ENCODE data around the gene INF2.

INF2 gene

DNA sequence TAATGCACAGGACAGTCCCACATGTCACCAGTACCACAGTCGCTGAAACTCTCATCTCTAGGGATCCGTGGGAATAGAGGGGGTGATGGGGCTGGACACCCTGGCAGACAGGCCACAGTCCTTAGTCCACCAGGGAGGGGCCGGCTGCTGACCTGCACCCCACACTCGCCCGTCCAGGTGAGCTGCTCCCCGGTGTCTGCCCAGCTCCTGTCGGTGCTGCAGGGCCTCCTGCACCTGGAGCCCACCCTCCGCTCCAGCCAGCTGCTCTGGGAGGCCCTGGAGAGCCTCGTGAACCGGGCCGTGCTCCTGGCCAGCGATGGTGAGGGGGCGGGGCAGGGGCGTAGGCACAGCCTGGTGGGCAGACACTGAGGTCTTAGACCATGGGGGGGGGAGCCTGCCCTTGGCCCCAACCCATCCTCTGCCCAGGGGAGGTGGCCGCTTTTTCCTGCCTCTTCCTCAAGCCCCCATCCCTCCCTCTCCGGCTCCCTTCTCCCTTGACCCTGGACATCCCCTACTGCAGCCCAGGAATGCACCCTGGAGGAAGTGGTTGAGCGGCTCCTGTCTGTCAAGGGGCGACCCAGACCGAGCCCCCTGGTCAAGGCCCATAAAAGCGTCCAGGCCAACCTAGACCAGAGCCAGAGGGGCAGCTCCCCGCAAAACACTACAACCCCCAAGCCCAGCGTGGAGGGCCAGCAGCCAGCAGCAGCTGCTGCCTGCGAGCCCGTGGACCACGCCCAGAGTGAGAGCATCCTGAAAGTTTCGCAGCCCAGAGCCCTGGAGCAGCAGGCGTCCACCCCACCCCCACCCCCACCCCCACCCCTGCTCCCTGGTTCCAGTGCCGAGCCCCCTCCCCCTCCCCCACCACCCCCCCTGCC lies 17.6 kb downstream of the INF2 start:
- DNase-seq = no peak

- DNase-seq = no peak
These were observed 18.5 kb downstream of the INF2 start for GRCh38 chr14:104707608-104708595.

DNA sequence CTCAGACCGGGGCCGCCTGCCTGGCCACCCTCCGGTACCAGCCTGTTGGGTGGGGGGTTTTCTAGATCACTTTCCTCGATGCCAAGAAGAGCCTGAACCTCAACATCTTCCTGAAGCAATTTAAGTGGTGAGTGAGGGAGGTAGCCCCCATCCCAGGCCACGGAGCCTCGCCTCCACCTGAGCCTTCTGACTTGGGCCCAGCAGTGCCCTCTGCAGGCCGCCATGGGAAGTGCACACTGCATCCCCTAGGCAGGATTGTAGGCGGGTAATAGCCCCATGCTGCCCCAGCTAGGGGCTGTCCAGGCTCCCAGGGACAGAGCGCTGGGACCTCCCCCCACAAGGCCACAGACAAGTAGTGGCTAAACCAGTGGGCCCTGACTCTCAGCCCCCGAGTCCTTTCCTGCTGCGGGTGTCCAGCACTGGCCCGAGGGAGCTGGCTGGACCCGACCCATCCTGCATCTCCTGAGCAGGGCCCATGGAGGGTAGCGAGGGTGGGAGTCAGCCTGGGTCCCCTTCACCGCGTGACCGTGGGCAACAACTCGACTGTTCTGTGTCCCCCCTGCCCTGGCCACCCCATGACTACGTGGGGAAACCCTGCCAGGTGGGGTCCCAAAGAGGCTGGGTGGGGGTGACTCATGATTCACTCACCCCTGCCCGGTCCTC lies 19.3 kb downstream of the INF2 start:
- peak; percentile 51 to 57 for DNase-seq

DNA sequence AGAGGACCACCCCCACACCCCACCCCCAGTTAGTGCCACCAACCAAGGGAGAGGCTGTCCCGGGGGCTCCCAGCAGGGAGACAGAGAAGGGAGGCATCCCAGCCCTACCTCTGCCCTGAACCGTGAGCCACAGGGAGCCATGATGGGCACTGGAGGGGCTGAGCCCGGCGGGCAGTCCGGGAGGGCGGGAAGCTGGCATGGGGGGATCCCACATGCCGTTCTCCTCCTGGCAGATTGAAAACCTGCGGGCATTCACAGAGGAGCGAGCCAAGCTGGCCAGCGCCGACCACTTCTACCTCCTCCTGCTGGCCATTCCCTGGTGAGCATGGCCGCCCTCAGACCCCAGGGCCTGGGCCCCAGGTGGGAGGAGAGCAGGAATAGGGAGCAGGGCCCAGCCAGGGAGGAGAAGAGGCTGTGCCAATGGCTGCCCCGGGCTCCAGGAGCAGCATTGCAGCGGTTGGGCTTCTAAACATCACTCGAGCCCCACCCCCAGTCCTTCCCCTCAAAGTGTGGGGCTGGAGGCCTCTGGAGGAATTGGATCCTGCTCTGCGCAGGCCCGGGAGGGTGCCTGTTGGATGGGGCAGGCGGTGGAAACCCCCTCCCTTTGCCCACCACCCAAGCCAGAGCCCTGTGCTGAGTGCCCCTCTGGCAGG lies 20.1 kb downstream of the INF2 start:
- no peak for DNase-seq

- DNase-seq = no peak
These were observed 20.8 kb downstream of the INF2 start for GRCh38 chr14:104710071-104710735.

DNA sequence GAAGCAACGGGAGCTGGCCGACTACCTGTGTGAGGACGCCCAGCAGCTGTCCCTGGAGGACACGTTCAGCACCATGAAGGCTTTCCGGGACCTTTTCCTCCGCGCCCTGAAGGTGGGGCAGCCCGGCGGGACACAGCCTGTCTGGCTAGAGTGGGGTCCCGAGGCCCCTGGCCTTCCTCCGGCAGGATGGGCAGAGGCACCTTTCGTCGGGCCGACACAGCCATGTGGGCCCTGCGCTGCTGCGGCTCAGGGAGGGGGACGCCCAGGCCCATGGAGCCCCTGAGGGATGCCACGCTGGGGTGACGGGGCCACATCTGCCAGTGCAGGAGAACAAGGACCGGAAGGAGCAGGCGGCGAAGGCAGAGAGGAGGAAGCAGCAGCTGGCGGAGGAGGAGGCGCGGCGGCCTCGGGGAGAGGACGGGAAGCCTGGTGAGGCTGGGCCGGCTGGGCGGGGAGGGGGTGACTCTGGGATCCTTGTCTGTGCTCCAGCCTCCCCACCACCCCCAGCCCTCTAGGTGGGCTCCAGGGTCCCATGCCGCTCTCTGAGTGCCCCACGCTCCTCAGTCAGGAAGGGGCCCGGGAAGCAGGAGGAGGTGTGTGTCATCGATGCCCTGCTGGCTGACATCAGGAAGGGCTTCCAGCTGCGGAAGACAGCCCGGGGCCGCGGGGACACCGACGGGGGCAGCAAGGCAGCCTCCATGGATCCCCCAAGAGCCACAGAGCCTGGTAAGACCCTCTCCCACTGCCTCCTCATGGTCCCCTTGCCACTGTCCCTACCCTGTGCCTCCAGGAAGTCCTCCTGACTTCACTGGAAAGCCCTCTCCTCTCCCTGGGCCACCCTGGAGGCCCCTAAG lies 23.7 kb downstream of the INF2 start:
- no peak for DNase-seq

- DNase-seq = no peak
These were observed 24.6 kb downstream of the INF2 start for GRCh38 chr14:104714066-104714465.

GRCh38 chr14:104714681-104715080 lies 25.3 kb downstream of the INF2 start:
- DNase-seq = no peak

- no peak for DNase-seq
These were observed 26.0 kb downstream of the INF2 start for GRCh38 chr14:104715416-104715815.

DNA sequence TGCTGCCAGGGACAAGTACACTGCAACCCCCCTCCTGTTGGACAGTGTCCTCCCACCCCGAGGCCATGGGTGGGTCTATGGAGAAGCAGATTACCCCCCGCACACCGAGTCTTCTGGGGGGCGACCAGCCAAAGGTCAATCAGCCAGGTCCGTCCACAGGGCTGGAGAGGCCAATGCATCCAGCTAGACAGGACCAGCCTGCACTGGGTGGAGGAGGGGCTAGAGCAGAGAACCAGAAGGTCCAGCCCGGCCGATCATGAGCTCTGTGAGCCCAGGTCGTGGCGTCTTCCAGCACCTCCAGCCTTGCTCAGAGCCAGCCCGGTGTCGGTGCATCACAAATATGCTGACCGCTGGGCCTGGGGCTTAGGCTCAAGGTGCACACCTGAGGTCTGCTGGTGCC lies 26.5 kb downstream of the INF2 start:
- DNase-seq = no peak

GRCh38 chr14:104717137-104717536 lies 27.7 kb downstream of the INF2 start:
- no peak for DNase-seq

- DNase-seq = no peak
These were observed 28.2 kb downstream of the INF2 start for GRCh38 chr14:104717646-104718045.

- no peak for DNase-seq
These were observed 28.7 kb downstream of the INF2 start for GRCh38 chr14:104718147-104718546.

DNA sequence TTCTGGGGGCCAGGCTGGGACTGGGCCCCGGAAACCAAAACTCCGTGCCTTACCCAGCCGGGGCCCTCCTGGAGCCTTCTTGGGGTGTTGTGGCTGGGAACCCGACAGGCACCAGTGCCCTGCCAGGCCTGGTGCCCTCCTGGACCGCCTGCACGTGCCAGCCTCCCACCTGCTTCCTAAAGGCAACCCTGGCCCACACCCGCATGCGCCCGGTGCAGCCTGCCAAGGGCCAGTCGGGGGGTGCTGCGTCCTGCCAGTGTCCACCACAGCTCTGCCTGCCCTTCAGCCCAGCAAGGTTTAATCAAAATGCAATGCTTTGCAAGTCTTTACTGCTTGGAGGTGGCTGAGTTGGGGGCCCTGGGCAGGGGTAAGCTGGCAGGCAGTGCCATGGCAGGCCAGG lies 29.5 kb downstream of the INF2 start:
- no peak for DNase-seq

GRCh38 chr14:104719343-104719742 lies 29.9 kb downstream of the INF2 start:
- DNase-seq = no peak

DNA sequence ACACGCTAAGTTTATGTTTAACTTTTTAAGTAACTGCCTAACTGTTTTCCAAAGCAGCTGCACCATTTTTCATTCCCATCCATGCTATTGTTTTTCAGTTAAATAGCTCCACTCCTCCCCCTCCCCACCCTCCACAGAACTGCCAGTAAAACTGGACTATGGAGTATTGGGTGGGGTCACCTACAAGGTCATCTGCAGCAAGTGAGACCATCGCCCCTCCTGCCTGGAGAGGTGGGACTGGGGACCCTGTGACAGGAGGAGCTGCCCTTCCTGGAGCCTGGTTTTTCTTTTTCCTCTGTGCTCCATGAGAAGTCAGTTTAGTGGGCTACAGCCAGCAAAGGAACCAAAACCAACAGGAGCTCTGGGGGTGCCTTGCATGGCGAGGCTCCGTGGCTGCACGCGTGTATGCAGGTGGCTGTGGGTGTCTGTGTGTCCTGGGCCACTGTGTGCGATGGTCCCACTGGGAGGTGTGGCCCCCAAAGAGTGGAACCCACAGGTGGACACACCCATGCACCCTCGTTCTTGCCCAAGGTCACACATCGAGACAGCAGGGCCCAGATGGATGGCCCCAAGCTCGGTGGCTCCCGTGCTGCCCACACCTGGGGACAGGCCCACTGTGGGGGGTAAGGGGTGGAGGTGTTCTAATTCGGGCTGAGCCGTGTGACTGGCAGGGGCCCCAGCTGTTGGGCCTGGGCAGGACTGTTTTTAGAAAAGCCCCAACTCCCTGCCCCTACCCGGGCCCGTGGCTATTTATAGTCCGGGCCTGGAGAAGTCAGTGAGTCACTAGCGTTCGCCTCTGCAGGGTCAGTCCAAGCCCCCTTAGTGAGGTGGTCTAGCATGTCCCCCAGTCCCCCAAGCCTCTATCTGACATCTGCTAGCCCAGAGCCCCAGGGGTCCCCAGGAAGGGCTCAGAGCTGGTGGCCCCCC lies 32.4 kb downstream of the INF2 start:
- DNase-seq = no peak

GRCh38 chr14:104722938-104723650 lies 33.7 kb downstream of the INF2 start:
- DNase-seq = no peak

GRCh38 chr14:104723651-104724406 lies 34.4 kb downstream of the INF2 start, which contains the start of gene ADSS1:
Gene ADSS1 (plus strand): TSS chr14:104724229. CDS start chr14:104724271, 42 bp downstream.
- DNase-seq = peak; percentile 22 to 55

Measured in NCI-H1930 (cell line).